GM12878 (cell line): ENCODE results near the gene DDX5. TPM values are rescaled to one million over a fixed set of nuclear protein-coding genes. Genes with fewer than 3 reads are reported as not detected.

Experiments
- ATAC-seq: fragments of 200-7000 bp; cut with Tn5 transposase; 3 replicates; pipeline ENCODE4 v1.9.1; 2020; ENCODE audit warnings: mild to moderate bottlenecking, moderate library complexity
- BruUV-seq: library from RNA; stranded (reverse); fragments of 400-500 nt; replicated peaks from 2 replicates; lab custom pipeline; 2021; lab: Mats Ljungman, UMichigan
- CTCF ChIA-PET: fragments of 300-600 bp; sonication (Branson Sonifier 250); formaldehyde crosslinking; extraction: SDS; loops from one replicate; lab custom pipeline; 2021; ENCODE audit warnings: inconsistent platforms; lab: Yijun Ruan, JAX
- POLR2A ChIA-PET: fragments of 350-600 bp; formaldehyde crosslinking; extraction: SDS; loops from one replicate; lab custom pipeline; 2021; ENCODE audit warnings: inconsistent platforms; lab: Charles Lee
- RAD21 ChIA-PET: fragments of 300-600 bp; sonication (Branson Sonifier 250); formaldehyde crosslinking; loops from one replicate; lab custom pipeline; 2023; ENCODE audit warnings: antibody characterized with exemption; ENCODE audit not compliant: unreplicated experiment; lab: Charles Lee
- SMC1A ChIA-PET: fragments of 300-600 bp; sonication (Branson Sonifier 250); formaldehyde crosslinking; loops from one replicate; lab custom pipeline; 2023; ENCODE audit not compliant: unreplicated experiment, uncharacterized antibody; lab: Charles Lee
- DNase-seq: peaks from one replicate; pipeline ENCODE4 v3.0.0-alpha.2; 2011; ENCODE audit warnings: low read depth, low spot score
- FAIRE-seq: peaks from 3 replicates; lab custom pipeline; 2011; peaks lifted over from hg19 to GRCh38; lab: Jason Lieb, UNC
- H2AFZ ChIP-seq: 2 replicates; pipeline ENCODE4 v1.6.0; 2011; ENCODE audit warnings: low read depth, low read length, control low read depth; ENCODE audit not compliant: control insufficient read depth
- H3K27ac ChIP-seq: 2 replicates; pipeline ENCODE4 v1.5.1; 2011; ENCODE audit warnings: control low read depth; ENCODE audit not compliant: control insufficient read depth, insufficient read depth
- H3K27me3 ChIP-seq, 2 experiments: replicated peaks in 1 of 2; 2 replicates each; pipeline versions ENCODE4 v1.6.0 to v1.6.1; 2011; ENCODE audit warnings: low read length in 1 of 2; ENCODE audit not compliant: control insufficient read depth in 2 of 2, insufficient read depth in 2 of 2
- H3K36me3 ChIP-seq, 2 experiments: 2 replicates each; pipeline ENCODE4 v1.5.1; 2011; ENCODE audit warnings: low read length in 1 of 2; ENCODE audit not compliant: control insufficient read depth in 2 of 2, insufficient read depth in 2 of 2
- H3K4me1 ChIP-seq: 2 replicates; pipeline ENCODE4 v1.6.1; 2011; ENCODE audit warnings: mild to moderate bottlenecking, low read length, moderate library complexity, mixed read lengths; ENCODE audit not compliant: control insufficient read depth, insufficient read depth
- H3K4me2 ChIP-seq: 2 replicates; pipeline ENCODE4 v1.6.0; 2011; ENCODE audit warnings: control low read depth; ENCODE audit not compliant: control insufficient read depth, insufficient read depth
- H3K4me3 ChIP-seq: fragments of 200-600 bp; sonication (generic); 2 replicates; pipeline ENCODE4 v1.5.1; 2016
- H3K79me2 ChIP-seq: 2 replicates; pipeline ENCODE4 v1.6.0; 2011; ENCODE audit warnings: low read length; ENCODE audit not compliant: control insufficient read depth, insufficient read depth
- H3K9ac ChIP-seq: 2 replicates; pipeline ENCODE4 v1.8.0; 2011; ENCODE audit warnings: low read length, control low read depth, mixed read lengths; ENCODE audit not compliant: control insufficient read depth, insufficient read depth
- H3K9me3 ChIP-seq: replicated peaks from 3 replicates; pipeline ENCODE4 v1.5.1; 2011; ENCODE audit warnings: mild to moderate bottlenecking, low read length; ENCODE audit not compliant: control insufficient read depth, insufficient read depth
- H4K20me1 ChIP-seq: 2 replicates; pipeline ENCODE4 v1.6.0; 2011; ENCODE audit not compliant: control insufficient read depth, insufficient read depth
- ATF2 ChIP-seq: IDR thresholded peaks from 2 replicates; pipeline ENCODE4 v1.6.1; 2012; ENCODE audit warnings: low read length, inconsistent platforms
- CEBPZ ChIP-seq: fragments of 150-350 bp; IDR thresholded peaks from 2 replicates; pipeline ENCODE4 v1.6.1; 2016; ENCODE audit warnings: low read depth, low read length
- E2F4 ChIP-seq: IDR thresholded peaks from 2 replicates; pipeline ENCODE4 v1.6.1; 2012; ENCODE audit warnings: low read depth, low read length, improper control_type of control experiment
- EZH2 ChIP-seq: IDR thresholded peaks from 2 replicates; pipeline ENCODE4 v1.6.1; 2012; ENCODE audit warnings: low read depth, mild to moderate bottlenecking, control low read depth, inconsistent platforms, low read length, borderline replicate concordance; ENCODE audit not compliant: control insufficient read depth
- FOXK2 ChIP-seq: fragments of 450-650 bp; IDR thresholded peaks from 2 replicates; pipeline ENCODE4 v1.6.1; 2017; ENCODE audit warnings: mild to moderate bottlenecking, moderate library complexity
- MTA3 ChIP-seq: IDR thresholded peaks from 2 replicates; pipeline ENCODE4 v1.6.1; 2012; ENCODE audit warnings: low read length, inconsistent platforms, borderline replicate concordance
- RAD51 ChIP-seq: fragments of 450-650 bp; IDR thresholded peaks from 2 replicates; pipeline ENCODE4 v1.6.1; 2016; ENCODE audit warnings: moderate library complexity, mild to moderate bottlenecking, inconsistent platforms
- TAF1 ChIP-seq: IDR thresholded peaks from 2 replicates; pipeline ENCODE4 v1.6.1; 2011; ENCODE audit warnings: mild to moderate bottlenecking, low read depth, low read length, borderline replicate concordance
- TBL1XR1 ChIP-seq: IDR thresholded peaks from 2 replicates; pipeline ENCODE4 v1.6.1; 2012; ENCODE audit warnings: low read depth, low read length, improper control_type of control experiment
- ZBTB4 ChIP-seq: fragments of 450-650 bp; formaldehyde crosslinking; IDR thresholded peaks from 2 replicates; pipeline ENCODE4 v1.4.0; 2022; ENCODE audit warnings: mild to moderate bottlenecking, moderate library complexity
- ZSCAN29 ChIP-seq: fragments of 450-650 bp; IDR thresholded peaks from 2 replicates; pipeline ENCODE4 v1.6.1; 2017; ENCODE audit warnings: mild to moderate bottlenecking, moderate library complexity
- WGBS: methylation state at CpG from one replicate; pipeline ENCODE4 v1.1.6; 2016; ENCODE audit warnings: low lambda C conversion rate; ENCODE audit not compliant: insufficient replicate concordance, insufficient coverage; ENCODE audit errors: missing lambda C conversion rate; 5-methylcytosine and 5-hydroxymethylcytosine counted together
- in situ Hi-C: fragments of 300-500 bp; cut with MboI; formaldehyde crosslinking; loops from 9 replicates; pipeline ENCODE4 v1.14.3; 2018; ENCODE audit warnings: mixed read lengths
- intact Hi-C: fragments of 100-400 bp; cut with micrococcal nuclease; formaldehyde crosslinking; loops from one replicate; pipeline ENCODE4 v1.14.2; 2022; ENCODE audit not compliant: unreplicated experiment
- polyA plus RNA-seq, 11 experiments: library from polyadenylated mRNA; depleted of rRNA in 4 of 11; unstranded in 6 of 11; stranded (reverse) in 5 of 11; fragments of >200 nt; fragmentation: Nextera tagmentation in 4 of 11; fragmentation: Illumina TruSeq in 1 of 11; extraction: Ambion mirVana in 4 of 11; extraction: Trizol in 1 of 11; gene quantifications; 1 replicate in 1 of 11; 2 replicates in 10 of 11; pipeline versions ENCODE4 v1.2.1 to v1.2.3, GENCODE V29; 2011 to 2016; ENCODE audit warnings: inconsistent platforms in 2 of 11, missing spikeins in 2 of 11, low read depth in 1 of 11
- total RNA-seq, 4 experiments: library from RNA; depleted of rRNA in 3 of 4; stranded (reverse); fragments of >200 nt in 3 of 4; fragmentation: Illumina TruSeq in 1 of 4; extraction: Trizol in 1 of 4; gene quantifications; 2 replicates each; pipeline versions ENCODE4 v1.2.1 to v1.2.3, GENCODE V29; 2013 to 2021
- TF ChIP-seq, protein P1 (sequence below): fragments of 450-650 bp; IDR thresholded peaks from 2 replicates; pipeline ENCODE4 v1.6.1; 2017; ENCODE audit warnings: borderline replicate concordance

DDX5 gene
- total and polyA plus RNA-seq, 10 of the 15 experiments (the other 5 are each of a cell fraction or from before 2014, with no cell fraction given): 257 to 1,423 (median 719) TPM

GRCh38 chr17:64484380-64484779 lies 21.7 kb downstream of the DDX5 start (continued):
- no peak for TF ChIP-seq ZSCAN29
- TF ChIP-seq EZH2: no peak

DNA sequence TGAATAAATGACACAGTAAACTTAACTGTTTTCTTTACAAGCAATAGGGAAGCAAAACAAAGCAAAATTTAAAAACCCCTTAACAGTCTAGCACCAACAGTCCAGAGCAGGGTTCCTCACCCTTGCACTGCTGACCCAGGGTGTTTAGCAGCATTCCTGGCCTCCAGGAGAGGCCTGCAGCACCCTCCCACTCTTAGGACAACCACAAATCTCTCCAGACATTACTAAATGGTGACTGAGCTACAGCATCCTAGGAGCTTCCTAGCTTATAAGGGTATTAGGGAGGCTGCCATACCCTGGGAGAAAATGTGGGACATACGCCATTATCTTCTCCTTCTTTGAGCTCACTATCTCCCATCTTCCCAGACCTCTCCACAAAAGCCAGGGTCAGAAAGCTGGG lies 25.1 kb downstream of the DDX5 start:
- no peaks in the 10 kb centered on the region for H3K27me3 ChIP-seq
- no peak overlapping the region for H3K4me3 ChIP-seq
- no peak overlapping the region for H2AFZ ChIP-seq
- no TSS peak for BruUV-seq
- ChIA-PET SMC1A (interaction anchor here (1.1 to 3.9 kb wide), 3 partner anchors 9 to 60 kb away, joined by 3 to 21 read pairs (median 4); no protein-coding TSS in a partner anchor), POLR2A (no interaction called here), CTCF (interaction anchor here (0.6 to 1.9 kb wide), 5 partner anchors 10 to 125 kb away, joined by 3 to 9 read pairs (median 3); no protein-coding TSS in a partner anchor), RAD21 (interaction anchor here (1.0 kb wide), 1 partner anchor 61 kb away, joined by 7 read pairs; no protein-coding TSS in a partner anchor)
- H4K20me1 ChIP-seq: no peaks in the 10 kb centered on the region
- H3K4me1 ChIP-seq: no peaks in the 10 kb centered on the region
- intact Hi-C loops (no loop called here), in situ Hi-C loops (no loop called here)
- no peak overlapping the region for H3K4me2 ChIP-seq
- no peaks in the 10 kb centered on the region for H3K9me3 ChIP-seq
- no peak overlapping the region for H3K9ac ChIP-seq
- ATAC-seq (no peak), FAIRE-seq (no peak), DNase-seq (no peak)
- H3K36me3 ChIP-seq: peaks cover 2 to 16% of the 10 kb centered on the region in 2 experiments; a peak in 3 of 4 replicates
- WGBS: 90% methylated on average over 1 of the region's 1 CpG
- no peak overlapping the region for H3K27ac ChIP-seq
- H3K79me2 ChIP-seq: no peaks in the 10 kb centered on the region
- no peak for TF ChIP-seq ATF2
- no peak for TF ChIP-seq TAF1
- no peak for TF ChIP-seq FOXK2
- no peak for TF ChIP-seq E2F4
- no peak for TF ChIP-seq MTA3
- TF ChIP-seq ZBTB4 (CRISPR knock-in tag): no peak
- TF ChIP-seq, protein P1, sequence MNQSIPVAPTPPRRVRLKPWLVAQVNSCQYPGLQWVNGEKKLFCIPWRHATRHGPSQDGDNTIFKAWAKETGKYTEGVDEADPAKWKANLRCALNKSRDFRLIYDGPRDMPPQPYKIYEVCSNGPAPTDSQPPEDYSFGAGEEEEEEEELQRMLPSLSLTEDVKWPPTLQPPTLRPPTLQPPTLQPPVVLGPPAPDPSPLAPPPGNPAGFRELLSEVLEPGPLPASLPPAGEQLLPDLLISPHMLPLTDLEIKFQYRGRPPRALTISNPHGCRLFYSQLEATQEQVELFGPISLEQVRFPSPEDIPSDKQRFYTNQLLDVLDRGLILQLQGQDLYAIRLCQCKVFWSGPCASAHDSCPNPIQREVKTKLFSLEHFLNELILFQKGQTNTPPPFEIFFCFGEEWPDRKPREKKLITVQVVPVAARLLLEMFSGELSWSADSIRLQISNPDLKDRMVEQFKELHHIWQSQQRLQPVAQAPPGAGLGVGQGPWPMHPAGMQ: no peak
- TF ChIP-seq TBL1XR1: no peak
- no peak for TF ChIP-seq RAD51
- no peak for TF ChIP-seq CEBPZ
